Measurements from ENCODE around the gene QSOX2. TPM values are rescaled to one million over a fixed set of nuclear protein-coding genes. Genes with fewer than 3 reads are reported as not detected.

Gene QSOX2
- total and polyA plus RNA-seq, 2 experiments from 2014 or later: 9.2 to 29.2 TPM

DNA sequence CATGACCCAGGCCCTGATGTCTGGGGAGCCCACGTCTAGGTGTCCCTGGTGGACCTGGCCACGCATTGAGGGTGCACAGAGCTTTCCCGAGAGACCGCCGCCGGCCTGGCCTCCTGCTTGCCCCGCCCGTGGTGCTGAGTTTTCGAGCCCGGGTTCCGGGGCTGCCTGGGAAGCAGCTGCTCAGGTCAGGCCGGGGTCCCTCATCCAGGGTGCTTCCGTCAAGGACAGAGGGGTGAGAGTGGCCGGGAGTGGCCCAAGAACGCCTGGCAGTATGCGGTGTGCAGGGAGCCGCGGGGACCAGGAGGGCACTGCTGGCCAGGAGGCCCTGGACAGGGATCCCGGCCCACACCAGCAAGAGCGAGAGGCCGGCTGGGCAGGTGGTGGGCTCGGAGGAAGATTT is 38.7 kb upstream of the QSOX2 start (continued):
- TF ChIP-seq, protein P1, sequence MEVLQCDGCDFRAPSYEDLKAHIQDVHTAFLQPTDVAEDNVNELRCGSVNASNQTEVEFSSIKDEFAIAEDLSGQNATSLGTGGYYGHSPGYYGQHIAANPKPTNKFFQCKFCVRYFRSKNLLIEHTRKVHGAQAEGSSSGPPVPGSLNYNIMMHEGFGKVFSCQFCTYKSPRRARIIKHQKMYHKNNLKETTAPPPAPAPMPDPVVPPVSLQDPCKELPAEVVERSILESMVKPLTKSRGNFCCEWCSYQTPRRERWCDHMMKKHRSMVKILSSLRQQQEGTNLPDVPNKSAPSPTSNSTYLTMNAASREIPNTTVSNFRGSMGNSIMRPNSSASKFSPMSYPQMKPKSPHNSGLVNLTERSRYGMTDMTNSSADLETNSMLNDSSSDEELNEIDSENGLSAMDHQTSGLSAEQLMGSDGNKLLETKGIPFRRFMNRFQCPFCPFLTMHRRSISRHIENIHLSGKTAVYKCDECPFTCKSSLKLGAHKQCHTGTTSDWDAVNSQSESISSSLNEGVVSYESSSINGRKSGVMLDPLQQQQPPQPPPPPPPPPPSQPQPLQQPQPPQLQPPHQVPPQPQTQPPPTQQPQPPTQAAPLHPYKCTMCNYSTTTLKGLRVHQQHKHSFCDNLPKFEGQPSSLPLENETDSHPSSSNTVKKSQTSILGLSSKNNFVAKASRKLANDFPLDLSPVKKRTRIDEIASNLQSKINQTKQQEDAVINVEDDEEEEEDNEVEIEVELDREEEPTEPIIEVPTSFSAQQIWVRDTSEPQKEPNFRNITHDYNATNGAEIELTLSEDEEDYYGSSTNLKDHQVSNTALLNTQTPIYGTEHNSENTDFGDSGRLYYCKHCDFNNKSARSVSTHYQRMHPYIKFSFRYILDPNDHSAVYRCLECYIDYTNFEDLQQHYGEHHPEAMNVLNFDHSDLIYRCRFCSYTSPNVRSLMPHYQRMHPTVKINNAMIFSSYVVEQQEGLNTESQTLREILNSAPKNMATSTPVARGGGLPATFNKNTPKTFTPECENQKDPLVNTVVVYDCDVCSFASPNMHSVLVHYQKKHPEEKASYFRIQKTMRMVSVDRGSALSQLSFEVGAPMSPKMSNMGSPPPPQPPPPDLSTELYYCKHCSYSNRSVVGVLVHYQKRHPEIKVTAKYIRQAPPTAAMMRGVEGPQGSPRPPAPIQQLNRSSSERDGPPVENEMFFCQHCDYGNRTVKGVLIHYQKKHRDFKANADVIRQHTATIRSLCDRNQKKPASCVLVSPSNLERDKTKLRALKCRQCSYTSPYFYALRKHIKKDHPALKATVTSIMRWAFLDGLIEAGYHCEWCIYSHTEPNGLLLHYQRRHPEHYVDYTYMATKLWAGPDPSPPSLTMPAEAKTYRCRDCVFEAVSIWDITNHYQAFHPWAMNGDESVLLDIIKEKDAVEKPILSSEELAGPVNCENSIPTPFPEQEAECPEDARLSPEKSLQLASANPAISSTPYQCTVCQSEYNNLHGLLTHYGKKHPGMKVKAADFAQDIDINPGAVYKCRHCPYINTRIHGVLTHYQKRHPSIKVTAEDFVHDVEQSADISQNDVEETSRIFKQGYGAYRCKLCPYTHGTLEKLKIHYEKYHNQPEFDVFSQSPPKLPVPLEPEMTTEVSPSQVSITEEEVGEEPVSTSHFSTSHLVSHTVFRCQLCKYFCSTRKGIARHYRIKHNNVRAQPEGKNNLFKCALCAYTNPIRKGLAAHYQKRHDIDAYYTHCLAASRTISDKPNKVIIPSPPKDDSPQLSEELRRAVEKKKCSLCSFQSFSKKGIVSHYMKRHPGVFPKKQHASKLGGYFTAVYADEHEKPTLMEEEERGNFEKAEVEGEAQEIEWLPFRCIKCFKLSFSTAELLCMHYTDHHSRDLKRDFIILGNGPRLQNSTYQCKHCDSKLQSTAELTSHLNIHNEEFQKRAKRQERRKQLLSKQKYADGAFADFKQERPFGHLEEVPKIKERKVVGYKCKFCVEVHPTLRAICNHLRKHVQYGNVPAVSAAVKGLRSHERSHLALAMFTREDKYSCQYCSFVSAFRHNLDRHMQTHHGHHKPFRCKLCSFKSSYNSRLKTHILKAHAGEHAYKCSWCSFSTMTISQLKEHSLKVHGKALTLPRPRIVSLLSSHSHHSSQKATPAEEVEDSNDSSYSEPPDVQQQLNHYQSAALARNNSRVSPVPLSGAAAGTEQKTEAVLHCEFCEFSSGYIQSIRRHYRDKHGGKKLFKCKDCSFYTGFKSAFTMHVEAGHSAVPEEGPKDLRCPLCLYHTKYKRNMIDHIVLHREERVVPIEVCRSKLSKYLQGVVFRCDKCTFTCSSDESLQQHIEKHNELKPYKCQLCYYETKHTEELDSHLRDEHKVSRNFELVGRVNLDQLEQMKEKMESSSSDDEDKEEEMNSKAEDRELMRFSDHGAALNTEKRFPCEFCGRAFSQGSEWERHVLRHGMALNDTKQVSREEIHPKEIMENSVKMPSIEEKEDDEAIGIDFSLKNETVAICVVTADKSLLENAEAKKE (CRISPR knock-in tag; IDR thresholded peaks at IDR 0.05): no peak
- TF ChIP-seq JUNB (IDR thresholded peaks at IDR 0.05; ENCODE audit: unreplicated experiment) (no peak), ETS1 (IDR thresholded peaks at IDR 0.05) (no peak), CTCF (conservative IDR thresholded peaks at IDR 0.05; ENCODE audit: low read depth in 2 of 2) (no peak), CREB1 (CRISPR knock-in tag; IDR thresholded peaks at IDR 0.05; ENCODE audit: low read depth) (no peak)
